Skeletal muscle tissue (tissue), 4 donors: ENCODE measurements around the gene LYSMD4. TPM values are rescaled to one million over a fixed set of nuclear protein-coding genes. Genes with fewer than 3 reads are reported as not detected.
A peak's percentile ranks its signal among the peaks of the same experiment; 100 is the strongest.

Source experiments
- H3K27ac ChIP-seq: one replicate; pipeline ENCODE4 v1.7.0; 2013; ENCODE audit warnings: mild to moderate bottlenecking, low read depth, low read length, inconsistent platforms
- H3K27me3 ChIP-seq, 3 donors: one replicate each; pipeline ENCODE4 v1.7.0; 2013; ENCODE audit warnings: low read length in 3 of 3; ENCODE audit not compliant: control insufficient read depth in 3 of 3, insufficient read depth in 3 of 3
- H3K36me3 ChIP-seq, 3 donors: one replicate each; pipeline ENCODE4 v1.7.0; 2013; ENCODE audit warnings: low read length in 3 of 3; ENCODE audit not compliant: control insufficient read depth in 3 of 3, insufficient read depth in 3 of 3
- H3K4me1 ChIP-seq, 3 donors: one replicate each; pipeline ENCODE4 v1.7.0; 2013; ENCODE audit warnings: low read length in 3 of 3, mild to moderate bottlenecking in 3 of 3; ENCODE audit not compliant: control insufficient read depth in 3 of 3, insufficient read depth in 3 of 3
- H3K4me3 ChIP-seq, 3 donors: one replicate each; pipeline ENCODE4 v1.7.0; 2013; ENCODE audit warnings: low read length in 3 of 3
- H3K9ac ChIP-seq, 3 donors: one replicate each; pipeline ENCODE4 v1.7.0; 2013; ENCODE audit warnings: low read length in 3 of 3, mild to moderate bottlenecking in 3 of 3, moderate library complexity in 2 of 3, low read depth in 1 of 3
- H3K9me3 ChIP-seq, 3 donors: one replicate each; pipeline ENCODE4 v1.7.0; 2013; ENCODE audit warnings: low read length in 3 of 3; ENCODE audit not compliant: control insufficient read depth in 3 of 3
- total RNA-seq: library from RNA; depleted of rRNA; stranded (reverse); fragments of >200 nt; gene quantifications from one replicate; pipeline ENCODE4 v1.2.3, GENCODE V29; 2014
- donor health status: Osteomylitis.

Gene LYSMD4
- total RNA-seq, 1 donor from 2014 or later = 11.0 TPM

DNA sequence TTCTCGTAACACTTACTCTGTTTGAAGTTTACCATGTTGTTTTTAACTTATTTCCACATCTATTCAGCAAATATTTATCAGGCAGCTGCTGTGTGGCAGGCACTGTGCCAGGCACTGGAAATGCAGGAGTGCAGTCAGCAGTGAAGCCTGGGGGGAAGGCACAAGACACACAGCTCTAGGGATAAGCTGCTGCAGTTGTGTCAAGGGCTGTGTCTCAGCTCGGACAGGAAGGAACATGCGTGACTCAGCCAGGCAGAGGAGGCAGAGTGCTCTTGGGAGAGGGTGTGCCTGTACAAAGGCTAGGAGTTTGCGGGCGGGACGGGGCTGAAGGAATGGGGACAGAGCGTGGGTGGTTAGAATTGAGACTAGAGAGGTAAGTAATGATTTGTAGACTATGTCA is 24.7 kb downstream of the LYSMD4 start:
- Histone ChIP-seq H3K9ac (peak overlapping the region in 2 of 3 donors; percentile 25 to 45), H3K4me1 (peaks cover 43 to 53% (median 48%) of the 10 kb centered on the region in 3 donors), H3K27me3 (no peaks in the 10 kb centered on the region), H3K36me3 (peaks cover 21 to 26% (median 26%) of the 10 kb centered on the region in 3 donors), H3K27ac (peak overlapping the region; percentile 58), H3K9me3 (no peaks in the 10 kb centered on the region), H3K4me3 (peak overlapping the region in 1 of 3 donors; percentile 4)

DNA sequence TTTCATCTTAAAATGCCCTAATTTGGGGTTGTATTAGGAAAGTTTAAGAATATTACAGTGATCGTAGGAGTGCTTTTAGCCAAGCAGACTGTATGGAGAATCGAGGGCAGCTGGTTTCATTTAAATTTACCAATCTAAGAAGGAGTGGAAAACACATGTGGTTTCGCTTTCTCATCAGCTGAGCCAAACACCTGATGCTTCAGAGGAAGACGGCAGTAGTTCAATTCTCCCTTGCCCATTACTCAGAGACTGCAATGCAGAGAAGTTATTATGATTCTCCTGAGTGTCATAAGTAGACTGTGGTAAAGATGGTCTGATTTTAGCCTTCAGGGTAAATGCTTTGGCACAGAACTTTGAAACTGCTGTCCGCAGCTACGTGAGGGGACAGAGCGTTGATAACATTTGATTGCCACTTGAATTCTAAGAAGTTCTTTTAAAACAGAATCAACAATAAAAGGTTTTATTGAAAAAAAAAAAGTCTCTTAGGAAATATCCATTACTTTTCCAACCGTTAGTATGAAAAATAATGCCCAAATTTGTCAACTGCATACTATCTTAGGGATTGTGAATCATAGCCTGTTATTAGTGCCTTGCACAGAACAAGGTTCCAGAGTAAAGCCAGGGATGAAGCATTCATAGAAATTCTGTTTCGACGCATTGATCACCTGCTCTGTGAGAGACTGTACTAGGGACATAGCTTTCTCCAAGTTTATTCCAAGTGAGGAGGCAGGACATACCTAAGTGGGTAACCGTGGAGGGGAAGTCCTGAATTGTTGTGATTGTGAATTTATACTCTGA is 25.6 kb downstream of the LYSMD4 start:
- H3K4me1 ChIP-seq = peaks cover 43 to 54% (median 52%) of the 10 kb centered on the region in 3 donors
- no peaks in the 10 kb centered on the region for H3K9me3 ChIP-seq
- H3K27ac ChIP-seq = peak overlapping the region; percentile 58
- H3K9ac ChIP-seq = peak overlapping the region; percentile 25 to 57 (median 52)
- H3K36me3 ChIP-seq = peaks cover 17 to 20% (median 20%) of the 10 kb centered on the region in 3 donors
- H3K27me3 ChIP-seq = no peaks in the 10 kb centered on the region
- peak overlapping the region in 1 of 3 donors; percentile 8 for H3K4me3 ChIP-seq

DNA sequence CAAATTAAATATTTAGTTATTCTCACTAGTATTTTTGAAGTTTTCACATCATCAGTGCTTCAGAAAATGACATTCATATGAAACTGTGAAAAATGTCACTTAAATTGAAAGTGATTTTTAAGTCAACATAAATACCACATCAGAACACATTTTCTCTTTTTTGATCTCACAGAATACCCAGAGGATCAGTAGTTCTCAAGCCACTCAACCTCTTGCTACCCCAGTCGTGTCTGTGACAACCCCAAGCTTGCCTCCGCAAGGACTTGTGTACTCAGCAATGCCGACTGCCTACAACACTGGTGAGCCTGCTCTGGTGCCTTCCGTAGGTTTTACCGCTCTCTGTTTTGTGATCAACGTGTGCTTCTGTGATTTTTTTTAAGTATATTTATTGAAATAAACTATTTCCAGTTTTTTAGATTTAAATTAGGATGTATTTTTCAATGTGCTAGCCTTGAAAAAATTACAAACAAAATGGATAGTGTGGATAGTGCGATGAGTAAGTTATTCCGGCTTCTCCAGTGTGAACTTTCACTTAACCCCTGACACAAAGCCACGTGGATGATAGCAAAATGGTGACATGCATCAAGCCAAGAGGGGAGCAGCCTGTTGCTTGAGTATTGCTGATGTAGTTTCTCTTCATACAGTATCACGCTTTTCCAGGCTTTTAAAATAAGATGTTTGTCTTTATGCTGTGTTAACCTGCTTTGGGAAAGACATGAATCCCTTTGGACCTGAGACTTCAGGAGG is 26.5 kb downstream of the LYSMD4 start:
- Histone ChIP-seq H3K27ac (peak overlapping the region; percentile 58), H3K27me3 (no peaks in the 10 kb centered on the region), H3K9me3 (no peaks in the 10 kb centered on the region), H3K9ac (peak overlapping the region in 1 of 3 donors; percentile 57), H3K36me3 (peaks cover 9 to 18% (median 13%) of the 10 kb centered on the region in 3 donors), H3K4me3 (peak overlapping the region in 1 of 3 donors; percentile 8), H3K4me1 (peaks cover 38 to 50% (median 47%) of the 10 kb centered on the region in 3 donors)

DNA sequence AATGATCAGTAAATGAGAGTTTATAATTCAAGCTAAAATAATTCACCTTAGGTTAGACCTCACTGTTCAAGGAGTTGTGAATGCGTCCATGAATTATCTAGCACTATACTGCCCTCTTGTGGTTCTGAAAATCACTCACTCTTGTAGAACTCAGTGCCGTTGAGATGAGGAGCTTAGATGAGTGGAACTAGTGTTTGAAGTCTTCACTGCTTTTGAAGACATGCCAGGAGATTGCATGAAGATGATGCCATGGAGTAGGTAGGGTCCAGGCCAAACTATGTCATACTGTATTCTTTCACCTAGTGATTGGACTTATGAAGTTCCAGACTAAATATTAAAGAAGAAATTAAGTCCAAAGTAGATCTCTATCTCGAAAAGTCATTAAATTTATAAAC is 28.8 kb downstream of the LYSMD4 start:
- Histone ChIP-seq H3K9me3 (no peaks in the 10 kb centered on the region), H3K27ac (peak overlapping the region; percentile 76), H3K36me3 (peaks cover 0 to 5% (median 3%) of the 10 kb centered on the region in 3 donors), H3K4me1 (peaks cover 20 to 34% (median 29%) of the 10 kb centered on the region in 3 donors), H3K4me3 (no peak overlapping the region), H3K9ac (peak overlapping the region in 1 of 3 donors; percentile 37), H3K27me3 (no peaks in the 10 kb centered on the region)

DNA sequence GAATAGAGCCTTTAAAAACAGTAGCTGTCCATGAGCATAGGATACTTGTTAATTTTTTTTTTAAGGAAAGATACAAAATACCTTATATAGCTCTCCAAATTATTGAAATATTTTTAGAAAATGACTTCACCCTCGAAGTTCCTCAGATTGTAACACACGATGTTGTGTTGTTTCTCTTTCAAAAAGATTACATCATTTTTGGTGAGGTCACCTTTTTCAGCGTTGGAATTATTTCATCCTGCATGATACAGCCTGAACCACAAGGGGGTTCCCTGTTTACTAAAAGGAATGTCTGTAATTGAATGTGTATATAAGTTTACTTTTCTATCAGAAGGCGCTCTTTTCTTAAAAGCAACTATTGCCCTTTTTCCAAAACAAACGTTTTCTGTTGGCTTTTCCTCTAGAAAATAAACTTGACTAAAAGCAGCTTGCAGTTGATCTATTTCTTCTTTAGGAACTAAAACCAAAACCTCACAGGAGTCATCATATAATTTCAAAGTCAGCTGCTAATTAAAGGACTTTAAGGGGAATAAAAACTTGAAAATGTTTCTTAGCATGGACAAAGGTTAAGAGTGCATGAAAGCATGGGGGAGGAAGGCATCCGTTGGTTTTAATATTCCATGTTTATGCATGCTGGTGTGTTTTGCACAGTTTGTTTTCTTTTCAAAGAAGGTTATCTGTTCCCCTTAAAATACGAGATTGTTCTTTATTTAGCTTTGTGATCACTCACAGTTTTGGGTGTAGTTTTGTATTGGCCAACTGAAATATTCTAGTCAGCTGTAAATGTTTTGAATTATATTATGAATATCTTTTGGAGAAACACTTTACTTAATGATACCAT is 29.4 kb downstream of the LYSMD4 start:
- H3K9me3 ChIP-seq = no peaks in the 10 kb centered on the region
- H3K9ac ChIP-seq = peak overlapping the region; percentile 4 to 37 (median 10)
- peaks cover 14 to 28% (median 23%) of the 10 kb centered on the region in 3 donors for H3K4me1 ChIP-seq
- peak overlapping the region; percentile 76 for H3K27ac ChIP-seq
- H3K27me3 ChIP-seq = no peaks in the 10 kb centered on the region
- peak overlapping the region in 2 of 3 donors; percentile 15 to 48 for H3K4me3 ChIP-seq
- peaks cover 0 to 5% (median 0%) of the 10 kb centered on the region in 3 donors for H3K36me3 ChIP-seq

DNA sequence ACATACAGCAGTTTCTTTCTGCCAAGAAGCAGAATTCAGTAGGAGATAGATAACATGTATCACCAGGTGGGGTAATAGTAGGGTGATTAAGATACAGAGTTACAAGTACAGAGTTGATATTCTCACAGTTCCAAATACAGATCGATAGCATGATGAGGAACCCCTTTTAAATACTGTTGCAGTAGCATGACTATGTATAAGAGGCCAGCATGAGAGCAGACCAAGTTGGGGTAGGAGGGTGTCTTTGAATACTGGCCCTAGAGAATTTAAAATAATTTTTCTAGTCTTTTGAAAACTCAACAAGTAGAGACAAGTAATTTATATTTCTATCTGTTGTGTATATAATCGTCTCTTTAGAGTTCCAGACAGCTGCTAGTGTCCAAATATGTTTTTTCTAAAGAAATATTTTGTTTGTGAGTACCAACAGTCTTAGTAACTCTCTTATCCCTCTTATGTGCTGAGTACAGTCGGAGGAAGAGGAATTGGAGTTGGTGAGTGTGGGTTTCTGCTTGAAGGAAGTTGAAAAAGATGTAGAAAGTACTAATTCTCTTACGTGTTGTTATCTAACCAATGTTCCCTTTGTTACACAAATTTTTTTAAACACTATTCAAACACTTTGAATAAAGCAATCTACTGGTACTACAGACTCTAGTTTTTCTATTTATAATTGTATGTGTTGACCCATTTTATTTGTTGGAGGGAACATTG is 30.2 kb downstream of the LYSMD4 start:
- H3K4me1 ChIP-seq = peaks cover 8 to 20% (median 15%) of the 10 kb centered on the region in 3 donors
- H3K27me3 ChIP-seq = no peaks in the 10 kb centered on the region
- peak overlapping the region; percentile 76 for H3K27ac ChIP-seq
- H3K4me3 ChIP-seq = no peak overlapping the region
- no peaks in the 10 kb centered on the region for H3K9me3 ChIP-seq
- H3K9ac ChIP-seq = peak overlapping the region in 2 of 3 donors; percentile 14 to 34
- H3K36me3 ChIP-seq = peaks cover 0 to 5% (median 0%) of the 10 kb centered on the region in 3 donors

DNA sequence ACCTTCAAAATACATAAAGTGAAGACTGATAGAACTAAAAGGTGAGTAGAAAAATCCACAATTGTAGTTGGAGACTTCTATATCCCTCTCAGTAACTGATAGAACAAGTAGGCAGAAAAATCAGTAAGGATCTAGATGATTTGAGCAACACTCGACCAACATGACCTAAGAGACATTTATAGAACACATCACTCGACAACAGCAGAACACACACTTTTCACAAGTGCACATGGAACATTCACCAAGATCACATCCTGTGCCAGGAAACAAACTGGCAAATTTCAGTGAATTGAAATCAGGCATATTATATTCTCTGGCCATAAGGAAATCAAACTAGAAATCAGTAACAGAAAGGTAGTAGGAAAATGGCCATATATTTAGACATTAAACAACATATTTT is 37.1 kb downstream of the LYSMD4 start:
- Histone ChIP-seq H3K27ac (no peak overlapping the region), H3K27me3 (no peaks in the 10 kb centered on the region), H3K36me3 (peaks cover 7 to 28% (median 24%) of the 10 kb centered on the region in 3 donors), H3K4me1 (no peaks in the 10 kb centered on the region), H3K4me3 (no peak overlapping the region), H3K9me3 (no peaks in the 10 kb centered on the region), H3K9ac (no peak overlapping the region)

DNA sequence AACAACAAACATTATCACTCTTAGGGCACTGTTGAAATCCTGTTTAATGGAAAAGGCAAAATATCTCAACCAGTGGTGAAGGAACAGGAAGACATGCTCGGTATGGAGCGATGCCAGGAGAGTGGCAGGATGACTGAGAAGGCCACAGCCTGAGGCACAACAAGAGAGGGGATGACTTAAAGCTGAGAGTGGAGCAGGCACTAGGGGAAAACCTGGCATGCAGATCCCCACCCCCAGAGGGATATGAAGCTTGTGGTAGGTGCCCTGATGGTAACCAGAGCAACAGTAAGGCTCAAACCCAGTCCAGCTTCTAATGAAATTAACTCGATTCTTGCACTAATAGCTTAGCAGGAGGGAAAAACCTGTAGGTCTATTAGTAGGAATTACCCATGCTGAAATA is 40.4 kb downstream of the LYSMD4 start:
- Histone ChIP-seq H3K9ac (no peak overlapping the region), H3K27me3 (no peaks in the 10 kb centered on the region), H3K9me3 (no peaks in the 10 kb centered on the region), H3K4me3 (no peak overlapping the region), H3K36me3 (peaks cover 7 to 38% (median 38%) of the 10 kb centered on the region in 3 donors), H3K4me1 (no peaks in the 10 kb centered on the region), H3K27ac (no peak overlapping the region)

DNA sequence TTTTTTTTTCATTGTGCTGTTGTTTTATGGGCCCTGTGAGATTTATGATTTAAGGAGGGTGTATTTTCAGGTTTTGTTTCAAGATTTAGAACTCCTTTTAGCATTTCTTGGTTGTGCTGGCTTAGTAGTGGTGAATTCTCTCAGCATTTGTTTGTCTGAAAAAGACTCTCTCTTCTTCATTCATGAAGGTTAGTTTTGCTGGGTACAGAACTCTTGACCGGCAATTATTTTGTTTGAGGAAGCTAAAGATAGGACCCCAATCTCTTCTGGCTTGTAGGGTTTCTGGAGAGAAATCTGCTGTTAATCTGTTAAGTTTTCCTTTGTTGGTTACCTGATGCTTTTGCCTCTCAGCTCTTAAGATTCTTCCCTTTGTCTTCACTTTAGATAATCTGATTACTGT is 46.9 kb downstream of the LYSMD4 start:
- Histone ChIP-seq H3K27me3 (no peaks in the 10 kb centered on the region), H3K36me3 (peaks cover 0 to 15% (median 13%) of the 10 kb centered on the region in 3 donors), H3K4me3 (no peak overlapping the region), H3K9ac (no peak overlapping the region), H3K27ac (no peak overlapping the region), H3K4me1 (no peaks in the 10 kb centered on the region), H3K9me3 (no peaks in the 10 kb centered on the region)
